CD4-positive, CD25-positive, alpha-beta regulatory T cell (primary cell): Measurements from ENCODE around the gene MALAT1. TPM values are rescaled to one million over a fixed set of nuclear protein-coding genes. Genes with fewer than 3 reads are reported as not detected.

ENCODE experiments used
- ATAC-seq, 2 donors: fragments of 150-1000 bp; cut with Tn5 transposase; one replicate each; pipeline ENCODE4 v1.10.0; 2021; ENCODE audit warnings: low read depth in 2 of 2, moderate number of reproducible peaks in 2 of 2, moderate library complexity in 1 of 2
- DNase-seq, 3 donors: peaks; one replicate each; pipeline versions ENCODE4 v3.0.0 to v3.0.0-alpha.2; 2012 to 2022; ENCODE audit warnings: mixed read lengths in 1 of 3
- H3K27ac ChIP-seq: one replicate; pipeline ENCODE4 v1.7.0; 2013; ENCODE audit warnings: mild to moderate bottlenecking, low read length; ENCODE audit not compliant: insufficient read depth, poor library complexity, severe bottlenecking
- H3K27me3 ChIP-seq: one replicate; pipeline ENCODE4 v1.7.0; 2013; ENCODE audit warnings: low read length; ENCODE audit not compliant: control insufficient read depth, insufficient read depth
- H3K36me3 ChIP-seq: one replicate; pipeline ENCODE4 v1.7.0; 2013; ENCODE audit warnings: mild to moderate bottlenecking, low read length, moderate library complexity; ENCODE audit not compliant: control insufficient read depth, insufficient read depth
- H3K4me1 ChIP-seq: 2 replicates; pipeline ENCODE4 v1.7.0; 2013; ENCODE audit warnings: mild to moderate bottlenecking, low read length; ENCODE audit not compliant: insufficient read depth, control insufficient read depth, poor library complexity, severe bottlenecking
- H3K4me3 ChIP-seq: one replicate; pipeline ENCODE4 v1.7.0; 2013; ENCODE audit warnings: low read depth, mild to moderate bottlenecking, low read length, moderate library complexity
- H3K9me3 ChIP-seq, 2 experiments: 1 replicate in 1 of 2; 2 replicates in 1 of 2; pipeline ENCODE4 v1.7.0; 2013; ENCODE audit warnings: low read length in 2 of 2, mild to moderate bottlenecking in 1 of 2, moderate library complexity in 1 of 2; ENCODE audit not compliant: control insufficient read depth in 2 of 2
- H3K27ac Mint-ChIP-seq, 3 donors: one replicate each; pipeline ENCODE4 v1.8.0; 2020 to 2022; ENCODE audit warnings: mild to moderate bottlenecking in 3 of 3, mixed read lengths in 3 of 3, moderate library complexity in 2 of 3
- H3K27me3 Mint-ChIP-seq: one replicate; pipeline ENCODE4 v1.8.0; 2022; ENCODE audit warnings: mild to moderate bottlenecking, mixed read lengths
- H3K36me3 Mint-ChIP-seq: one replicate; pipeline ENCODE4 v1.8.0; 2020; ENCODE audit warnings: mixed read lengths
- H3K4me1 Mint-ChIP-seq, 4 donors: one replicate each; pipeline ENCODE4 v1.8.0; 2020 to 2022; ENCODE audit warnings: mixed read lengths in 4 of 4, mild to moderate bottlenecking in 1 of 4
- H3K4me3 Mint-ChIP-seq, 4 donors: one replicate each; pipeline ENCODE4 v1.8.0; 2020 to 2022; ENCODE audit warnings: mild to moderate bottlenecking in 4 of 4, mixed read lengths in 4 of 4, moderate library complexity in 3 of 4
- H3K9me3 Mint-ChIP-seq, 7 donors: one replicate each; pipeline ENCODE4 v1.8.0; 2020 to 2022; ENCODE audit warnings: mixed read lengths in 7 of 7, mild to moderate bottlenecking in 3 of 7, moderate library complexity in 2 of 7
- polyA plus RNA-seq, 4 donors: library from polyadenylated mRNA; unstranded; fragments of 300-500 nt; fragmentation: Illumina TruSeq; gene quantifications; one replicate each; pipeline ENCODE4 v1.2.3, GENCODE V29; 2021
- total RNA-seq: library from RNA; stranded (reverse); gene quantifications from one replicate; pipeline ENCODE4 v1.2.3, GENCODE V29; 2022

MALAT1 gene
- total and polyA plus RNA-seq, 5 donors from 2014 or later, result 2,329 to 36,047 (median 3,054) TPM

GRCh38 chr11:65497141-65498041 lies 1.5 kb upstream of the MALAT1 start:
- Mint-ChIP-seq H3K27ac (no peak overlapping the region), H3K9me3 (peaks cover 0 to 7% (median 0%) of the 10 kb centered on the region in 7 donors), H3K36me3 (no peaks in the 10 kb centered on the region), H3K27me3 (peaks cover 8% of the 10 kb centered on the region), H3K4me3 (no peak overlapping the region), H3K4me1 (peaks cover 6 to 25% (median 11%) of the 10 kb centered on the region in 4 donors)
- ATAC-seq (peak; percentile 82 to 83), DNase-seq (peak; percentile 95 to 99 (median 96))
- H3K4me3 ChIP-seq, result peak overlapping the region; percentile 100
- H3K27ac ChIP-seq, result peak overlapping the region; percentile 98
- H3K9me3 ChIP-seq, result no peaks in the 10 kb centered on the region
- peaks cover 32% of the 10 kb centered on the region for H3K4me1 ChIP-seq
- H3K36me3 ChIP-seq, result peaks cover 24% of the 10 kb centered on the region
- H3K27me3 ChIP-seq, result no peaks in the 10 kb centered on the region

DNA sequence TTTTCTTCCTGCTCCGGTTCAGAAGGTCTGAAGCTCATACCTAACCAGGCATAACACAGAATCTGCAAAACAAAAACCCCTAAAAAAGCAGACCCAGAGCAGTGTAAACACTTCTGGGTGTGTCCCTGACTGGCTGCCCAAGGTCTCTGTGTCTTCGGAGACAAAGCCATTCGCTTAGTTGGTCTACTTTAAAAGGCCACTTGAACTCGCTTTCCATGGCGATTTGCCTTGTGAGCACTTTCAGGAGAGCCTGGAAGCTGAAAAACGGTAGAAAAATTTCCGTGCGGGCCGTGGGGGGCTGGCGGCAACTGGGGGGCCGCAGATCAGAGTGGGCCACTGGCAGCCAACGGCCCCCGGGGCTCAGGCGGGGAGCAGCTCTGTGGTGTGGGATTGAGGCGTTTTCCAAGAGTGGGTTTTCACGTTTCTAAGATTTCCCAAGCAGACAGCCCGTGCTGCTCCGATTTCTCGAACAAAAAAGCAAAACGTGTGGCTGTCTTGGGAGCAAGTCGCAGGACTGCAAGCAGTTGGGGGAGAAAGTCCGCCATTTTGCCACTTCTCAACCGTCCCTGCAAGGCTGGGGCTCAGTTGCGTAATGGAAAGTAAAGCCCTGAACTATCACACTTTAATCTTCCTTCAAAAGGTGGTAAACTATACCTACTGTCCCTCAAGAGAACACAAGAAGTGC lies 661 bp upstream of the MALAT1 start:
- Mint-ChIP-seq H3K9me3 (peaks cover 0 to 7% (median 0%) of the 10 kb centered on the region in 7 donors), H3K27ac (no peak overlapping the region), H3K4me3 (no peak overlapping the region), H3K36me3 (no peaks in the 10 kb centered on the region), H3K27me3 (peaks cover 8% of the 10 kb centered on the region), H3K4me1 (peaks cover 6 to 23% (median 15%) of the 10 kb centered on the region in 4 donors)
- H3K4me1 ChIP-seq, result peaks cover 35% of the 10 kb centered on the region
- peak in 2 of 3 donors; percentile 56 to 82 for DNase-seq
- ATAC-seq, result no peak
- peaks cover 32% of the 10 kb centered on the region for H3K36me3 ChIP-seq
- peak overlapping the region; percentile 98 for H3K27ac ChIP-seq
- peak overlapping the region; percentile 100 for H3K4me3 ChIP-seq
- no peaks in the 10 kb centered on the region for H3K9me3 ChIP-seq
- no peaks in the 10 kb centered on the region for H3K27me3 ChIP-seq

DNA sequence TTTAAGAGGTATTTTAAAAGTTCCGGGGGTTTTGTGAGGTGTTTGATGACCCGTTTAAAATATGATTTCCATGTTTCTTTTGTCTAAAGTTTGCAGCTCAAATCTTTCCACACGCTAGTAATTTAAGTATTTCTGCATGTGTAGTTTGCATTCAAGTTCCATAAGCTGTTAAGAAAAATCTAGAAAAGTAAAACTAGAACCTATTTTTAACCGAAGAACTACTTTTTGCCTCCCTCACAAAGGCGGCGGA lies 193 bp upstream of the MALAT1 start:
- Histone ChIP-seq H3K27me3 (no peaks in the 10 kb centered on the region), H3K36me3 (peaks cover 36% of the 10 kb centered on the region), H3K9me3 (no peaks in the 10 kb centered on the region), H3K4me3 (peak overlapping the region; percentile 100), H3K27ac (peak overlapping the region; percentile 98), H3K4me1 (peaks cover 38% of the 10 kb centered on the region)
- no peak for DNase-seq
- H3K4me1 Mint-ChIP-seq, result peaks cover 6 to 22% (median 15%) of the 10 kb centered on the region in 4 donors
- peaks cover 0 to 8% (median 0%) of the 10 kb centered on the region in 7 donors for H3K9me3 Mint-ChIP-seq
- no peak overlapping the region for H3K27ac Mint-ChIP-seq
- ATAC-seq, result no peak
- H3K27me3 Mint-ChIP-seq, result peaks cover 8% of the 10 kb centered on the region
- H3K4me3 Mint-ChIP-seq, result no peak overlapping the region
- peaks cover 3% of the 10 kb centered on the region for H3K36me3 Mint-ChIP-seq

- H3K27me3 Mint-ChIP-seq, result peaks cover 8% of the 10 kb centered on the region
- ATAC-seq, result no peak
- peak in 1 of 3 donors; percentile 55 for DNase-seq
- no peaks in the 10 kb centered on the region for H3K27me3 ChIP-seq
- no peaks in the 10 kb centered on the region for H3K9me3 ChIP-seq
- no peak overlapping the region for H3K4me3 Mint-ChIP-seq
- no peak overlapping the region for H3K27ac Mint-ChIP-seq
- H3K27ac ChIP-seq, result peak overlapping the region; percentile 98
- H3K36me3 Mint-ChIP-seq, result peaks cover 15% of the 10 kb centered on the region
- H3K4me1 Mint-ChIP-seq, result peaks cover 7 to 27% (median 23%) of the 10 kb centered on the region in 4 donors
- peaks cover 0 to 9% (median 0%) of the 10 kb centered on the region in 7 donors for H3K9me3 Mint-ChIP-seq
- H3K4me3 ChIP-seq, result peak overlapping the region; percentile 100
- peaks cover 48% of the 10 kb centered on the region for H3K36me3 ChIP-seq
- H3K4me1 ChIP-seq, result peaks cover 50% of the 10 kb centered on the region
Measured at GRCh38 chr11:65499713-65500386, 1.0 kb downstream of the MALAT1 start.

DNA sequence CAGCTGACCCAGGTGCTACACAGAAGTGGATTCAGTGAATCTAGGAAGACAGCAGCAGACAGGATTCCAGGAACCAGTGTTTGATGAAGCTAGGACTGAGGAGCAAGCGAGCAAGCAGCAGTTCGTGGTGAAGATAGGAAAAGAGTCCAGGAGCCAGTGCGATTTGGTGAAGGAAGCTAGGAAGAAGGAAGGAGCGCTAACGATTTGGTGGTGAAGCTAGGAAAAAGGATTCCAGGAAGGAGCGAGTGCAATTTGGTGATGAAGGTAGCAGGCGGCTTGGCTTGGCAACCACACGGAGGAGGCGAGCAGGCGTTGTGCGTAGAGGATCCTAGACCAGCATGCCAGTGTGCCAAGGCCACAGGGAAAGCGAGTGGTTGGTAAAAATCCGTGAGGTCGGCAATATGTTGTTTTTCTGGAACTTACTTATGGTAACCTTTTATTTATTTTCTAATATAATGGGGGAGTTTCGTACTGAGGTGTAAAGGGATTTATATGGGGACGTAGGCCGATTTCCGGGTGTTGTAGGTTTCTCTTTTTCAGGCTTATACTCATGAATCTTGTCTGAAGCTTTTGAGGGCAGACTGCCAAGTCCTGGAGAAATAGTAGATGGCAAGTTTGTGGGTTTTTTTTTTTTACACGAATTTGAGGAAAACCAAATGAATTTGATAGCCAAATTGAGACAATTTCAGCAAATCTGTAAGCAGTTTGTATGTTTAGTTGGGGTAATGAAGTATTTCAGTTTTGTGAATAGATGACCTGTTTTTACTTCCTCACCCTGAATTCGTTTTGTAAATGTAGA lies 1.7 kb downstream of the MALAT1 start:
- peak in 2 of 3 donors; percentile 57 to 69 for DNase-seq

GRCh38 chr11:65501186-65501471 lies 2.3 kb downstream of the MALAT1 start:
- Histone ChIP-seq H3K4me3 (peak overlapping the region; percentile 100), H3K4me1 (peaks cover 58% of the 10 kb centered on the region), H3K27me3 (no peaks in the 10 kb centered on the region), H3K36me3 (peaks cover 61% of the 10 kb centered on the region), H3K9me3 (no peaks in the 10 kb centered on the region), H3K27ac (peak overlapping the region; percentile 98)
- H3K9me3 Mint-ChIP-seq, result peaks cover 0 to 9% (median 0%) of the 10 kb centered on the region in 7 donors
- H3K4me3 Mint-ChIP-seq, result no peak overlapping the region
- H3K4me1 Mint-ChIP-seq, result peaks cover 13 to 34% (median 31%) of the 10 kb centered on the region in 4 donors
- H3K36me3 Mint-ChIP-seq, result peaks cover 28% of the 10 kb centered on the region
- ATAC-seq (no peak), DNase-seq (no peak)
- no peak overlapping the region for H3K27ac Mint-ChIP-seq
- H3K27me3 Mint-ChIP-seq, result peaks cover 11% of the 10 kb centered on the region

More for the DNA sequence above, 1.7 kb downstream of the MALAT1 start:
- no peaks in the 10 kb centered on the region for H3K27me3 ChIP-seq
- H3K4me1 ChIP-seq, result peaks cover 57% of the 10 kb centered on the region
- peaks cover 56% of the 10 kb centered on the region for H3K36me3 ChIP-seq
- H3K4me3 ChIP-seq, result peak overlapping the region; percentile 100
- no peak for ATAC-seq
- H3K4me3 Mint-ChIP-seq, result no peak overlapping the region
- peaks cover 23% of the 10 kb centered on the region for H3K36me3 Mint-ChIP-seq
- H3K4me1 Mint-ChIP-seq, result peaks cover 9 to 32% (median 28%) of the 10 kb centered on the region in 4 donors
- peaks cover 9% of the 10 kb centered on the region for H3K27me3 Mint-ChIP-seq
- no peaks in the 10 kb centered on the region for H3K9me3 ChIP-seq
- peaks cover 0 to 9% (median 0%) of the 10 kb centered on the region in 7 donors for H3K9me3 Mint-ChIP-seq
- no peak overlapping the region for H3K27ac Mint-ChIP-seq
- H3K27ac ChIP-seq, result peak overlapping the region; percentile 98
